ENCODE measurements around the gene CXCL14. TPM values are rescaled to one million over a fixed set of nuclear protein-coding genes. Genes with fewer than 3 reads are reported as not detected.

CXCL14 gene
- total RNA-seq, 1 experiment from 2014 or later, result not detected

DNA sequence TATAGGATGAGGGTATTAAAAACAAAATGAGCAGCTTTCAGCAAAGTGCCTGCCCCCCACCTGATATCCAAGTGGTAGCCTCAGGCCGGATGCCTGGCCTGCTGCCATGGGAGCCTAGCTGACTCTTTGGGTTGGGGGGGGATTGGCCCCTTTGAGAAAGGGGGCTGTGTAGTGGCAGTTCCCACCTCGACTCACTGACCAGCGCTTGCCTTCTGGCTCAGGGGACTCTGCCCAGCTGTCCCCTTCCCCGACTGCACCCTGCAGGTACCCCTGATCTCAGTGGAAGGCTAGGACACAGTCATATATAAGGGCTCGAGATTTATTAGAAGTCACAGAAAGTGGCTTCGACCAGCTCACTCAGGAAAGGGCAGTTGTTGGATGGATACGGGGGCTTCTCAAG, 41.5 kb downstream of the CXCL14 start (continued):
- TF ChIP-seq POLR2AphosphoS5 (IDR thresholded peaks at IDR 0.05; ENCODE audit: low read depth, low read length), result no peak

DNA sequence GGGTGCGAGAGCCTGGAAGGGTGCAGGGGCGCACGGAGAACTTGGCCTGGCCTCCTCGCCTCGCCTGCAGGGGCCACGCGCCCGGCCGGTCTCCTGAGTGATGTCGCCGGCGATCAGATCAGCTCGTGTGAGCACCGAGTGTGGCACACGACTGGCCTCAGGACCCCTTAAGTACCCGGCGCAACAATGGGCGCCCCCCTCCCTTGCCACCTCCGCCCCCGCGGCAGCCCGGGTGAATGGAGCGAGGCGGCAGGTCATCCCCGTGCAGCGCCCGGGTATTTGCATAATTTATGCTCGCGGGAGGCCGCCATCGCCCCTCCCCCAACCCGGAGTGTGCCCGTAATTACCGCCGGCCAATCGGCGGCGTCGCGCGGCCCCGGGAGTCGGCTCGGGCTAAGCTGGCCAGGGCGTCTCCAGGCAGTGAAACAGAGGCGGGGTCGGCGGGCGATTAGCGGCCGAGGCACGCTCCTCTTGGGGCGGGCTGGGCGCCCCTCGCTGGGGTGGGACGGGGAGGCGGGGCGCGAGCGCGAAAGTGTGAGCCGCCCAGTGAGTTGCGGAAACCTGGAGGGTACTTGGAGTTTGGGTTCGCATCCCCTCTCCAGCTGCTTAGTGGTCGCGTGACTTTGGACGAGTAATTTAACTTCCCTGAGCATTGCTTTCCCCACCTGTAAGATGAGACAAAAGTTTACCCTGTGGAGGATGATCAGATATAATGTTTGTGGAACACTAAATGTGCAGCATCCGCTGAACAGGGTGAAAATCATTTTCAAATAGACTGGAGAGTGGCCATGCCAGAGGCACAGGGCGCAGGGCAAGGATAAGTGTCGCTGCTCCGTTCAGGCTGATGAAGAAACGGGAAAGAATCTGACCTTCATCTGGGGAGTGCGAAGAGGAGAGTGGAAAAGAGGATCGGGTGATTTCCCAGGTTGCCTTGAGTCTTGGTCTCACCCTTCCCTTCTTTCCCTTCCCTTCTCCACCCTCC, 42.7 kb downstream of the CXCL14 start, which contains the start of gene NEUROG1:
Gene NEUROG1 (minus strand): TSS at position 145 of the 982 bp plus-strand sequence. CDS start 274 bp downstream, outside the sequence.
- no peak for TF ChIP-seq EZH2 (IDR thresholded peaks at IDR 0.05)
- TF ChIP-seq SIN3A (IDR thresholded peaks at IDR 0.05; ENCODE audit: low read depth), result no peak
- H3K27ac ChIP-seq (ENCODE audit: low read depth, low read length), result no peak within 1 kb of the TSS
- no peaks in the 10 kb centered on the region for H3K9me2 ChIP-seq (ENCODE audit: insufficient read depth)
- H3K4me2 ChIP-seq (ENCODE audit: low read length), result no peak within 1 kb of the TSS
- H3K9ac ChIP-seq (ENCODE audit: low read length), result no peak within 1 kb of the TSS
- peaks cover 4% of the 10 kb centered on the region; the same call in 1 of the 2 replicates for H3K27me3 ChIP-seq (ENCODE audit: insufficient read depth, low read length)
- no peak for DNase-seq (ENCODE audit: low read depth, low spot score)
- no peak within 1 kb of the TSS for H3K4me3 ChIP-seq (replicated peaks in 1 of 2; ENCODE audit: low read depth in 1 of 2, low read length in 2 of 2)
- POLR2A ChIA-PET, result no interaction called here
- H4K20me1 ChIP-seq (ENCODE audit: insufficient read depth), result no peaks in the 10 kb centered on the region
- no peak for ATAC-seq
- no peak within 1 kb of the TSS for H2AFZ ChIP-seq (ENCODE audit: low read depth, low read length, poor library complexity, severe bottlenecking)
- CTCF ChIA-PET, result no interaction called here
- no peaks in the 10 kb centered on the region for H3K4me1 ChIP-seq (ENCODE audit: control insufficient read depth in 1 of 2, insufficient read depth in 2 of 2, low read length in 2 of 2)
- no peaks in the 10 kb centered on the region for H3K36me3 ChIP-seq (ENCODE audit: control insufficient read depth in 1 of 2, insufficient read depth in 2 of 2, low read length in 2 of 2)
- no TSS peak for BruUV-seq (replicated peaks)
- H3K79me2 ChIP-seq (ENCODE audit: insufficient read depth, low read length), result no peaks in the 10 kb centered on the region
- H3K9me3 ChIP-seq (ENCODE audit: control insufficient read depth in 1 of 2, insufficient read depth in 1 of 2, low read depth in 1 of 2, low read length in 2 of 2), result no peaks in the 10 kb centered on the region
- RAD21 ChIA-PET (ENCODE audit: low non-redundant PET in 1 of 2, low total read pairs in 2 of 2, uncharacterized antibody in 2 of 2, unreplicated experiment in 2 of 2), result no interaction called here
- intact Hi-C loops (cut with micrococcal nuclease), result no loop called here

DNA sequence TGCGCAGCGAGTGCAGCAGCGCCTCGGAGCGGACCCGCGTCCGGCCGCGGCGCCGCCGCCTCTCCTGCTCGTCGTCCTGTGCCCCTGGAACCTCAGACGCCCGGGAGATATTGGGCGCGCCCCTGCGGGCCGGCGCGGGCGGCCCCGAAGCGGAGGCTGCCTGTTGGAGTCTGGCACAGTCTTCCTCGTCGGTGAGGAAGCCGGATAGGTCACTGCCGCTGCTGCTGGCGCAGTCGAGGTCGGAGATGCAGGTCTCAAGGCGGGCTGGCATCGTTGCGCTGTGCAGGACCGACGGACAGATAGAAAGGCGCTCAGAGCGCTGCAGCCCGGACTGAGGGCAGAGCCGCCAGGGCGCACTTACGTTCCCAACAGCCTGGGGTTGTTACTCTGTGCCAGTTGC, 43.4 kb downstream of the CXCL14 start:
- no peak overlapping the region for H2AFZ ChIP-seq (ENCODE audit: low read depth, low read length, poor library complexity, severe bottlenecking)
- no peaks in the 10 kb centered on the region for H3K9me2 ChIP-seq (ENCODE audit: insufficient read depth)
- no TSS peak for BruUV-seq (replicated peaks)
- no peak for DNase-seq (ENCODE audit: low read depth, low spot score)
- H3K4me2 ChIP-seq (ENCODE audit: low read length), result no peak overlapping the region
- POLR2A ChIA-PET, result no interaction called here
- intact Hi-C loops (cut with micrococcal nuclease), result no loop called here
- H3K9me3 ChIP-seq (ENCODE audit: control insufficient read depth in 1 of 2, insufficient read depth in 1 of 2, low read depth in 1 of 2, low read length in 2 of 2), result no peaks in the 10 kb centered on the region
- no peak for ATAC-seq
- no peaks in the 10 kb centered on the region for H3K36me3 ChIP-seq (ENCODE audit: control insufficient read depth in 1 of 2, insufficient read depth in 2 of 2, low read length in 2 of 2)
- CTCF ChIA-PET, result no interaction called here
- no peak overlapping the region for H3K4me3 ChIP-seq (replicated peaks in 1 of 2; ENCODE audit: low read depth in 1 of 2, low read length in 2 of 2)
- H3K27ac ChIP-seq (ENCODE audit: low read depth, low read length), result no peak overlapping the region
- H3K9ac ChIP-seq (ENCODE audit: low read length), result no peak overlapping the region
- RAD21 ChIA-PET (ENCODE audit: low non-redundant PET in 1 of 2, low total read pairs in 2 of 2, uncharacterized antibody in 2 of 2, unreplicated experiment in 2 of 2), result no interaction called here
- H3K27me3 ChIP-seq (ENCODE audit: insufficient read depth, low read length), result peaks cover 4% of the 10 kb centered on the region; the same call in 1 of the 2 replicates
- H4K20me1 ChIP-seq (ENCODE audit: insufficient read depth), result no peaks in the 10 kb centered on the region
- no peaks in the 10 kb centered on the region for H3K4me1 ChIP-seq (ENCODE audit: control insufficient read depth in 1 of 2, insufficient read depth in 2 of 2, low read length in 2 of 2)
- no peaks in the 10 kb centered on the region for H3K79me2 ChIP-seq (ENCODE audit: insufficient read depth, low read length)
- TF ChIP-seq ZNF274 (IDR thresholded peaks at IDR 0.05; ENCODE audit: low read depth, low read length) (no peak), FOSL1 (IDR thresholded peaks at IDR 0.05; ENCODE audit: low read depth) (no peak), EZH2phosphoT487 (IDR thresholded peaks at IDR 0.05; ENCODE audit: borderline replicate concordance) (no peak), POLR2AphosphoS5 (IDR thresholded peaks at IDR 0.05; ENCODE audit: low read depth, low read length) (no peak), JUND (IDR thresholded peaks at IDR 0.05) (no peak), CBX3 (IDR thresholded peaks at IDR 0.05; ENCODE audit: low read depth) (no peak), POLR2A (IDR thresholded peaks at IDR 0.05; ENCODE audit: borderline replicate concordance, extremely low read depth, insufficient read depth, insufficient read length) (no peak)
- TF ChIP-seq, protein P1, sequence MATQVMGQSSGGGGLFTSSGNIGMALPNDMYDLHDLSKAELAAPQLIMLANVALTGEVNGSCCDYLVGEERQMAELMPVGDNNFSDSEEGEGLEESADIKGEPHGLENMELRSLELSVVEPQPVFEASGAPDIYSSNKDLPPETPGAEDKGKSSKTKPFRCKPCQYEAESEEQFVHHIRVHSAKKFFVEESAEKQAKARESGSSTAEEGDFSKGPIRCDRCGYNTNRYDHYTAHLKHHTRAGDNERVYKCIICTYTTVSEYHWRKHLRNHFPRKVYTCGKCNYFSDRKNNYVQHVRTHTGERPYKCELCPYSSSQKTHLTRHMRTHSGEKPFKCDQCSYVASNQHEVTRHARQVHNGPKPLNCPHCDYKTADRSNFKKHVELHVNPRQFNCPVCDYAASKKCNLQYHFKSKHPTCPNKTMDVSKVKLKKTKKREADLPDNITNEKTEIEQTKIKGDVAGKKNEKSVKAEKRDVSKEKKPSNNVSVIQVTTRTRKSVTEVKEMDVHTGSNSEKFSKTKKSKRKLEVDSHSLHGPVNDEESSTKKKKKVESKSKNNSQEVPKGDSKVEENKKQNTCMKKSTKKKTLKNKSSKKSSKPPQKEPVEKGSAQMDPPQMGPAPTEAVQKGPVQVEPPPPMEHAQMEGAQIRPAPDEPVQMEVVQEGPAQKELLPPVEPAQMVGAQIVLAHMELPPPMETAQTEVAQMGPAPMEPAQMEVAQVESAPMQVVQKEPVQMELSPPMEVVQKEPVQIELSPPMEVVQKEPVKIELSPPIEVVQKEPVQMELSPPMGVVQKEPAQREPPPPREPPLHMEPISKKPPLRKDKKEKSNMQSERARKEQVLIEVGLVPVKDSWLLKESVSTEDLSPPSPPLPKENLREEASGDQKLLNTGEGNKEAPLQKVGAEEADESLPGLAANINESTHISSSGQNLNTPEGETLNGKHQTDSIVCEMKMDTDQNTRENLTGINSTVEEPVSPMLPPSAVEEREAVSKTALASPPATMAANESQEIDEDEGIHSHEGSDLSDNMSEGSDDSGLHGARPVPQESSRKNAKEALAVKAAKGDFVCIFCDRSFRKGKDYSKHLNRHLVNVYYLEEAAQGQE (IDR thresholded peaks at IDR 0.05; ENCODE audit: low read depth), result no peak
- TF ChIP-seq, protein P2, sequence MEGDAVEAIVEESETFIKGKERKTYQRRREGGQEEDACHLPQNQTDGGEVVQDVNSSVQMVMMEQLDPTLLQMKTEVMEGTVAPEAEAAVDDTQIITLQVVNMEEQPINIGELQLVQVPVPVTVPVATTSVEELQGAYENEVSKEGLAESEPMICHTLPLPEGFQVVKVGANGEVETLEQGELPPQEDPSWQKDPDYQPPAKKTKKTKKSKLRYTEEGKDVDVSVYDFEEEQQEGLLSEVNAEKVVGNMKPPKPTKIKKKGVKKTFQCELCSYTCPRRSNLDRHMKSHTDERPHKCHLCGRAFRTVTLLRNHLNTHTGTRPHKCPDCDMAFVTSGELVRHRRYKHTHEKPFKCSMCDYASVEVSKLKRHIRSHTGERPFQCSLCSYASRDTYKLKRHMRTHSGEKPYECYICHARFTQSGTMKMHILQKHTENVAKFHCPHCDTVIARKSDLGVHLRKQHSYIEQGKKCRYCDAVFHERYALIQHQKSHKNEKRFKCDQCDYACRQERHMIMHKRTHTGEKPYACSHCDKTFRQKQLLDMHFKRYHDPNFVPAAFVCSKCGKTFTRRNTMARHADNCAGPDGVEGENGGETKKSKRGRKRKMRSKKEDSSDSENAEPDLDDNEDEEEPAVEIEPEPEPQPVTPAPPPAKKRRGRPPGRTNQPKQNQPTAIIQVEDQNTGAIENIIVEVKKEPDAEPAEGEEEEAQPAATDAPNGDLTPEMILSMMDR (IDR thresholded peaks at IDR 0.05 in 2 of 3, conservative IDR thresholded peaks at IDR 0.05 in 1 of 3; ENCODE audit: borderline replicate concordance in 1 of 3, insufficient read depth in 1 of 3, low read depth in 2 of 3, low read length in 2 of 3), result no peak
- TF ChIP-seq, protein P3, sequence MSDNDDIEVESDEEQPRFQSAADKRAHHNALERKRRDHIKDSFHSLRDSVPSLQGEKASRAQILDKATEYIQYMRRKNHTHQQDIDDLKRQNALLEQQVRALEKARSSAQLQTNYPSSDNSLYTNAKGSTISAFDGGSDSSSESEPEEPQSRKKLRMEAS (IDR thresholded peaks at IDR 0.05), result no peak
